ENCODE results near the gene OTOP1. TPM values are rescaled to one million over a fixed set of nuclear protein-coding genes. Genes with fewer than 3 reads are reported as not detected.
"Not testable (repeated sequence)": the region's sequence is repeated elsewhere in the genome, so short reads cannot be mapped to it uniquely, and the experiment has no call there.

The OTOP1 gene
- total and polyA plus RNA-seq, 4 experiments from 2014 or later: not detected

DNA sequence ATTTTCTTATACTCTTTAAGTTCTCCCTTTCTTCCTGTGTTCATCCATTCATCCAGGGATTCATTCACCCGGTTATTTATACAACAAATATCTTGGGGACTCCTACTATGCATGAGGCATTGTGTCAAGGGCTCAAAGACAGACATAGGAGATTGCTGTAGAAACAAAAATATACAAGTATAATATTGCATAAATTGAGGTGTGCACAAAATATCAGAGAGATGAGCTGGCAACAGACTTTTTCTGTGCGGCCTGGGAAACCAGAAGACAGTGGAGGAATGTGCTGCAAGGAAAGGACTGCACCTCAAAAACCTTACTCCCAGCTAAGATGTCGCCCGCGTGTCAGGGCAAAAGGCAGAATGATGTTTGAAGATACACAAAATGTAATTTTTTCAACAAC lies 9.6 kb downstream of the OTOP1 start:
- POLR2A ChIA-PET (ENCODE audit: partially characterized antibody): no interaction called here
- no peak overlapping the region for H3K27ac ChIP-seq (ENCODE audit: low read depth, low read length)
- H3K4me1 ChIP-seq (ENCODE audit: insufficient read depth, low read length): no peaks in the 10 kb centered on the region
- H3K9me3 ChIP-seq (ENCODE audit: control insufficient read depth in 1 of 2, low read length in 2 of 2): no peaks in the 10 kb centered on the region
- Mint-ChIP-seq H3K36me3 (no peaks in the 10 kb centered on the region), H3K4me3 (no peak overlapping the region), H3K27me3 (peaks cover 14 to 17% of the 10 kb centered on the region in 2 donors), H3K9me3 (no peaks in the 10 kb centered on the region), H3K27ac (no peak overlapping the region), H3K4me1 (no peaks in the 10 kb centered on the region)
- CTCF ChIA-PET (ENCODE audit: partially characterized antibody): no interaction called here
- no peaks in the 10 kb centered on the region for H3K27me3 ChIP-seq (ENCODE audit: insufficient read depth, low read length)
- DNase-seq: no peak
- H3K36me3 ChIP-seq (ENCODE audit: insufficient read depth, low read length): no peaks in the 10 kb centered on the region
- H3K4me3 ChIP-seq (ENCODE audit: low read length in 2 of 2): no peak overlapping the region
- intact Hi-C loops (cut with micrococcal nuclease): no loop called here

DNA sequence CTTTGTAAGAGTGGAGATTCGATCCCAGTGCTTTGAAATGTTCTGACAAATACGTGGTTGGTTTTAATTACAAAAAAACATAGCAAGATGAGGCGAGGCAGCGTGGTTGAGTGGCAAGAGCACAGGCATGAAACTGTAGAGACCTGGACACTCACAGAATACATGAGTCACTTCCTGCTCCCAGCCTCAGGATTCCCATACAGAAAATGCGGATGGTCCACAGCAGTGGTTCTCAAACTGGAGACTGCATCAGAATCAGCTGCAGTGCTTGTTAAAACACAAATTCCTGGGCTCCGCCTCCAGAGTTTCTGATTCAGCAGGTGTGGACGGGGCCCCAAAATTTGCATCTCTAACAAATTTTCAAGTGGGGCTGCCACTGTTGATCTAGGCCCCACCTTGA lies 10.1 kb downstream of the OTOP1 start:
- no peaks in the 10 kb centered on the region for H3K9me3 Mint-ChIP-seq
- no peak overlapping the region for H3K4me3 Mint-ChIP-seq
- no peaks in the 10 kb centered on the region for H3K9me3 ChIP-seq (ENCODE audit: control insufficient read depth in 1 of 2, low read length in 2 of 2)
- no peaks in the 10 kb centered on the region for H3K4me1 Mint-ChIP-seq
- ChIA-PET CTCF (ENCODE audit: partially characterized antibody) (no interaction called here), POLR2A (ENCODE audit: partially characterized antibody) (no interaction called here)
- H3K4me1 ChIP-seq (ENCODE audit: insufficient read depth, low read length): no peaks in the 10 kb centered on the region
- no peak overlapping the region for H3K4me3 ChIP-seq (ENCODE audit: low read length in 2 of 2)
- intact Hi-C loops (cut with micrococcal nuclease): no loop called here
- H3K36me3 Mint-ChIP-seq: no peaks in the 10 kb centered on the region
- no peak overlapping the region for H3K27ac Mint-ChIP-seq
- H3K27ac ChIP-seq (ENCODE audit: low read depth, low read length): no peak overlapping the region
- H3K27me3 Mint-ChIP-seq: peaks cover 15% of the 10 kb centered on the region in 2 donors
- H3K36me3 ChIP-seq (ENCODE audit: insufficient read depth, low read length): no peaks in the 10 kb centered on the region
- no peak for DNase-seq
- H3K27me3 ChIP-seq (ENCODE audit: insufficient read depth, low read length): no peaks in the 10 kb centered on the region

GRCh38 chr4:4213674-4214073 lies 13.1 kb downstream of the OTOP1 start:
- H3K36me3 Mint-ChIP-seq; H3K4me1 Mint-ChIP-seq; H3K4me3 ChIP-seq (ENCODE audit: low read length in 2 of 2); H3K9me3 Mint-ChIP-seq; H3K27ac ChIP-seq (ENCODE audit: low read depth, low read length); intact Hi-C loops (cut with micrococcal nuclease); H3K4me3 Mint-ChIP-seq; H3K27ac Mint-ChIP-seq; H3K4me1 ChIP-seq (ENCODE audit: insufficient read depth, low read length); H3K9me3 ChIP-seq (ENCODE audit: control insufficient read depth in 1 of 2, low read length in 2 of 2); POLR2A ChIA-PET (ENCODE audit: partially characterized antibody); H3K36me3 ChIP-seq (ENCODE audit: insufficient read depth, low read length); CTCF ChIA-PET (ENCODE audit: partially characterized antibody); H3K27me3 ChIP-seq (ENCODE audit: insufficient read depth, low read length); DNase-seq: not testable (repeated sequence)
- H3K27me3 Mint-ChIP-seq: peaks cover 17 to 22% of the 10 kb centered on the region in 2 donors

DNA sequence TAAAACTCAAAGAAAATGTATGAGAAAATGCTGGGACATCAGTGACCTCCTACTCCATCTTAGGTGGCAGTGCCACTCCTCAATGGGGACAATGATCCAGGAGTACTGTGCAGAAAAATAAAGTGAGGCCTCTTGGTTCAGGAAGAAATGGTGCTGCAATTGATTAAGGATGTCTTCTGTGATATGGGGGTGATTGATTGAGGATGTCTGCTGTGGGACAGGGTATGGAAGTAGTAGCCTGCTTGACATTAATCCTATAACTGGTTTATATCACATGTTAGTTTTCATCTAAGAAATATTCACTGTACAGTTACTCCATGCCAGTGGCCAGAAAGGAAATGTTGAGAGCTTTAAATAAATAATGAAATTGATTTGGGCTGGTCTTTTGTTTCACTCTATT lies 20.5 kb downstream of the OTOP1 start:
- Mint-ChIP-seq H3K4me1 (no peaks in the 10 kb centered on the region), H3K36me3 (no peaks in the 10 kb centered on the region), H3K27me3 (peaks cover 14 to 46% of the 10 kb centered on the region in 2 donors), H3K4me3 (no peak overlapping the region), H3K9me3 (peaks cover 0 to 12% (median 3%) of the 10 kb centered on the region in 8 donors), H3K27ac (no peak overlapping the region)
- Histone ChIP-seq H3K4me1 (ENCODE audit: insufficient read depth, low read length) (no peaks in the 10 kb centered on the region), H3K36me3 (ENCODE audit: insufficient read depth, low read length) (no peaks in the 10 kb centered on the region), H3K27ac (ENCODE audit: low read depth, low read length) (no peak overlapping the region), H3K9me3 (ENCODE audit: control insufficient read depth in 1 of 2, low read length in 2 of 2) (no peaks in the 10 kb centered on the region), H3K4me3 (ENCODE audit: low read length in 2 of 2) (no peak overlapping the region), H3K27me3 (ENCODE audit: insufficient read depth, low read length) (no peaks in the 10 kb centered on the region)
- ChIA-PET POLR2A (ENCODE audit: partially characterized antibody) (no interaction called here), CTCF (ENCODE audit: partially characterized antibody) (interaction anchor here (0.6 kb wide), 1 partner anchor 850 kb away, joined by 3 read pairs; no protein-coding TSS in a partner anchor)
- no peak for DNase-seq
- intact Hi-C loops (cut with micrococcal nuclease): no loop called here

GRCh38 chr4:4204401-4204745 lies 22.4 kb downstream of the OTOP1 start:
- Mint-ChIP-seq H3K27me3 (peaks cover 7 to 34% of the 10 kb centered on the region in 2 donors), H3K27ac (no peak overlapping the region), H3K9me3 (peaks cover 0 to 12% (median 3%) of the 10 kb centered on the region in 8 donors), H3K36me3 (no peaks in the 10 kb centered on the region), H3K4me3 (no peak overlapping the region), H3K4me1 (no peaks in the 10 kb centered on the region)
- Histone ChIP-seq H3K9me3 (ENCODE audit: control insufficient read depth in 1 of 2, low read length in 2 of 2) (no peaks in the 10 kb centered on the region), H3K4me1 (ENCODE audit: insufficient read depth, low read length) (no peaks in the 10 kb centered on the region), H3K27me3 (ENCODE audit: insufficient read depth, low read length) (no peaks in the 10 kb centered on the region), H3K27ac (ENCODE audit: low read depth, low read length) (no peak overlapping the region), H3K36me3 (ENCODE audit: insufficient read depth, low read length) (no peaks in the 10 kb centered on the region), H3K4me3 (ENCODE audit: low read length in 2 of 2) (no peak overlapping the region)
- intact Hi-C loops (cut with micrococcal nuclease): no loop called here
- POLR2A ChIA-PET (ENCODE audit: partially characterized antibody): no interaction called here
- DNase-seq: no peak
- CTCF ChIA-PET (ENCODE audit: partially characterized antibody): no interaction called here

DNA sequence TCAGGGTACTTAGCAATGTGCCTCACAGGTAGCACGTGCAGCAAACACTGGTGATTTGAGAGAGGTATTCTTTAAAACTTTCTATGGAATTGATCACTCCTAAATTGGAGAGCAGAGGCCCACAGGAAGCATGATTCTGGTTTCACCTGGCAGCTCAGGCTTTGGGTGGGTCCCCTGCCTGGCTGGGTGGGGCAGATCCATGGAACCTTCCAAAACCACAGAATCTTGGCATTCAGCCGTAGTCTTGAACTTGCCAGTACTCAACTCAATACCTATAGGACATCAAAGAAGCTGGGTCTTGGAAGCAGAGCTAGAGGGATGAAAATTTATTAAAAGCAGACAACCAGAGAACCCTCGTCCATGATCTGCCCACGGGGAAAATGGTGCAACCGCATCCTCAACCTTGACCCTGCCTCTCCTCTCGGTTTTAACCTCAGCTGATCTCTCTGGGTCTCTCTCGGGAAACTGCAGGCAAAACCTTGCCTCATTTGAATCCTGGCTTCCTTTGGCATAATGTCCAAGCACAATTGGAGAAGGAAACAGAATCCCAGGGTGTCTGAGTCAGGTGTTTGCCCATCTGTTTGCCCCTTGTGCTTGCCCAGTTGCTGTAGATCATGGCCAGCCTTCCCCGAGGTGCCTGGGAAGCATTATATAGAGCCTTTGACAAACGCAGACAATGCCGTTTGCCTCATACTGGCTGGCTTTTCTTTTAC lies 22.9 kb downstream of the OTOP1 start:
- no peaks in the 10 kb centered on the region for H3K27me3 ChIP-seq (ENCODE audit: insufficient read depth, low read length)
- no peak for DNase-seq
- Mint-ChIP-seq H3K4me3 (peak overlapping the region in 1 of 8 donors; percentile 15), H3K4me1 (no peaks in the 10 kb centered on the region), H3K27me3 (peaks cover 7 to 32% of the 10 kb centered on the region in 2 donors), H3K36me3 (no peaks in the 10 kb centered on the region), H3K27ac (no peak overlapping the region), H3K9me3 (peaks cover 0 to 12% (median 3%) of the 10 kb centered on the region in 8 donors)
- no peaks in the 10 kb centered on the region for H3K4me1 ChIP-seq (ENCODE audit: insufficient read depth, low read length)
- ChIA-PET POLR2A (ENCODE audit: partially characterized antibody) (no interaction called here), CTCF (ENCODE audit: partially characterized antibody) (interaction anchor here (1.2 kb wide), 1 partner anchor 9 kb away, joined by 3 read pairs; no protein-coding TSS in a partner anchor)
- no peak overlapping the region for H3K4me3 ChIP-seq (ENCODE audit: low read length in 2 of 2)
- intact Hi-C loops (cut with micrococcal nuclease): no loop called here
- no peaks in the 10 kb centered on the region for H3K9me3 ChIP-seq (ENCODE audit: control insufficient read depth in 1 of 2, low read length in 2 of 2)
- no peak overlapping the region for H3K27ac ChIP-seq (ENCODE audit: low read depth, low read length)
- H3K36me3 ChIP-seq (ENCODE audit: insufficient read depth, low read length): no peaks in the 10 kb centered on the region

DNA sequence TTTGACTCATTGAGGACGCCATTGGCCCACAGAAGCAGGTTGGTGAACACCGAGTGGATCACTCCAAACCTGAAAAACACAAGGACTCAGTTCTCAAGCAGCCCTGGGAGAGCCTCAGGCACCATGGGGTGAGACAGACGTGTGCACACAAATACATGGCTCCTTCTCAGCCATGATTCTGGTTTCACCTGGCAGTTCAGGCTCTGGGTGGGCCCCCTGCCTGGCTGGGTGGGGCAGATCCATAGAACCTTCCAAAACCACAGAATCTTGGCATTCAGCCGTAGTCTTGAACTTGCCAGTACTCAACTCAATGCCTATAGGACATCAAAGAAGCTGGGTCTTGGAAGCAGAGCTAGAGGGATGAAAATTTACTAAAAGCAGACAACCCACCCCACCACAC lies 24.2 kb downstream of the OTOP1 start:
- no peaks in the 10 kb centered on the region for H3K36me3 Mint-ChIP-seq
- no peaks in the 10 kb centered on the region for H3K4me1 Mint-ChIP-seq

More for the DNA sequence above, 24.2 kb downstream of the OTOP1 start:
- H3K4me3 Mint-ChIP-seq: no peak overlapping the region
- H3K36me3 ChIP-seq (ENCODE audit: insufficient read depth, low read length): no peaks in the 10 kb centered on the region
- H3K9me3 Mint-ChIP-seq: peaks cover 0 to 12% (median 3%) of the 10 kb centered on the region in 8 donors
- H3K27ac ChIP-seq (ENCODE audit: low read depth, low read length): no peak overlapping the region
- no peak for DNase-seq
- ChIA-PET CTCF (ENCODE audit: partially characterized antibody) (no interaction called here), POLR2A (ENCODE audit: partially characterized antibody) (no interaction called here)
- H3K9me3 ChIP-seq (ENCODE audit: control insufficient read depth in 1 of 2, low read length in 2 of 2): no peaks in the 10 kb centered on the region
- peaks cover 5 to 33% of the 10 kb centered on the region in 2 donors for H3K27me3 Mint-ChIP-seq
- no peaks in the 10 kb centered on the region for H3K4me1 ChIP-seq (ENCODE audit: insufficient read depth, low read length)
- intact Hi-C loops (cut with micrococcal nuclease): no loop called here
- H3K27ac Mint-ChIP-seq: no peak overlapping the region
- H3K27me3 ChIP-seq (ENCODE audit: insufficient read depth, low read length): no peaks in the 10 kb centered on the region
- no peak overlapping the region for H3K4me3 ChIP-seq (ENCODE audit: low read length in 2 of 2)
